ENCODE results near the gene DHRSX. TPM values are rescaled to one million over a fixed set of nuclear protein-coding genes. Genes with fewer than 3 reads are reported as not detected.

The DHRSX gene
- total and polyA plus RNA-seq, 10 of the 15 experiments (the other 5 are each of a cell fraction or from before 2014, with no cell fraction given): 1.7 to 39.5 (median 16.5) TPM

DNA sequence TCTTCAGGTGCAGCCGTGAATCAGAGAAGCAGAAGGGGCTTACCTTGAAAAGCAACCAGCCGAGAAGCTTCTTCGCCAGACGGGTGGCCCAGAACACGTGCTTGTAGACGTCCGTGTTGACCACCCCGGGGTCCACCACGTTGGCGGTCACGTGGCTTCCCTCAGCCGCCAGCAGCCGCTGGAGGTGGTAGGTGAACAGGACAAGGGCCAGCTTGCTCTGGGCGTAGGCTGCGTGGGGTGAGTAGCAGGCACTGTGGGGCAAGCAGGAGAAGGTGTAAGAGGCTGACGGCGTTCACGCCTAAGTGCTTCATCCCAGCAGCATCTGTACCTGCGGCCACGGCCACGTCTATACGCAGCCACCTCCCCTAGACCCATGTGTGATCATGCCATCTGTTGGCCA is 257.8 kb downstream of the DHRSX start (continued):
- TF ChIP-seq, protein P1, sequence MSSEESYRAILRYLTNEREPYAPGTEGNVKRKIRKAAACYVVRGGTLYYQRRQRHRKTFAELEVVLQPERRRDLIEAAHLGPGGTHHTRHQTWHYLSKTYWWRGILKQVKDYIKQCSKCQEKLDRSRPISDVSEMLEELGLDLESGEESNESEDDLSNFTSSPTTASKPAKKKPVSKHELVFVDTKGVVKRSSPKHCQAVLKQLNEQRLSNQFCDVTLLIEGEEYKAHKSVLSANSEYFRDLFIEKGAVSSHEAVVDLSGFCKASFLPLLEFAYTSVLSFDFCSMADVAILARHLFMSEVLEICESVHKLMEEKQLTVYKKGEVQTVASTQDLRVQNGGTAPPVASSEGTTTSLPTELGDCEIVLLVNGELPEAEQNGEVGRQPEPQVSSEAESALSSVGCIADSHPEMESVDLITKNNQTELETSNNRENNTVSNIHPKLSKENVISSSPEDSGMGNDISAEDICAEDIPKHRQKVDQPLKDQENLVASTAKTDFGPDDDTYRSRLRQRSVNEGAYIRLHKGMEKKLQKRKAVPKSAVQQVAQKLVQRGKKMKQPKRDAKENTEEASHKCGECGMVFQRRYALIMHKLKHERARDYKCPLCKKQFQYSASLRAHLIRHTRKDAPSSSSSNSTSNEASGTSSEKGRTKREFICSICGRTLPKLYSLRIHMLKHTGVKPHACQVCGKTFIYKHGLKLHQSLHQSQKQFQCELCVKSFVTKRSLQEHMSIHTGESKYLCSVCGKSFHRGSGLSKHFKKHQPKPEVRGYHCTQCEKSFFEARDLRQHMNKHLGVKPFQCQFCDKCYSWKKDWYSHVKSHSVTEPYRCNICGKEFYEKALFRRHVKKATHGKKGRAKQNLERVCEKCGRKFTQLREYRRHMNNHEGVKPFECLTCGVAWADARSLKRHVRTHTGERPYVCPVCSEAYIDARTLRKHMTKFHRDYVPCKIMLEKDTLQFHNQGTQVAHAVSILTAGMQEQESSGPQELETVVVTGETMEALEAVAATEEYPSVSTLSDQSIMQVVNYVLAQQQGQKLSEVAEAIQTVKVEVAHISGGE (CRISPR knock-in tag; IDR thresholded peaks at IDR 0.05): no peak
- TF ChIP-seq STAT1 (conservative IDR thresholded peaks at IDR 0.05) (no peak), RFX5 (IDR thresholded peaks at IDR 0.05; ENCODE audit: low read depth, low read length) (no peak), MXI1 (IDR thresholded peaks at IDR 0.05; ENCODE audit: low read depth, low read length) (no peak), TCF12 (IDR thresholded peaks at IDR 0.05; ENCODE audit: low read depth, low read length) (no peak), ETV6 (conservative IDR thresholded peaks at IDR 0.05 in 1 of 2, IDR thresholded peaks at IDR 0.05 in 1 of 2; ENCODE audit: borderline replicate concordance in 1 of 2, low read depth in 1 of 2) (no peak)
- TF ChIP-seq, protein P2, sequence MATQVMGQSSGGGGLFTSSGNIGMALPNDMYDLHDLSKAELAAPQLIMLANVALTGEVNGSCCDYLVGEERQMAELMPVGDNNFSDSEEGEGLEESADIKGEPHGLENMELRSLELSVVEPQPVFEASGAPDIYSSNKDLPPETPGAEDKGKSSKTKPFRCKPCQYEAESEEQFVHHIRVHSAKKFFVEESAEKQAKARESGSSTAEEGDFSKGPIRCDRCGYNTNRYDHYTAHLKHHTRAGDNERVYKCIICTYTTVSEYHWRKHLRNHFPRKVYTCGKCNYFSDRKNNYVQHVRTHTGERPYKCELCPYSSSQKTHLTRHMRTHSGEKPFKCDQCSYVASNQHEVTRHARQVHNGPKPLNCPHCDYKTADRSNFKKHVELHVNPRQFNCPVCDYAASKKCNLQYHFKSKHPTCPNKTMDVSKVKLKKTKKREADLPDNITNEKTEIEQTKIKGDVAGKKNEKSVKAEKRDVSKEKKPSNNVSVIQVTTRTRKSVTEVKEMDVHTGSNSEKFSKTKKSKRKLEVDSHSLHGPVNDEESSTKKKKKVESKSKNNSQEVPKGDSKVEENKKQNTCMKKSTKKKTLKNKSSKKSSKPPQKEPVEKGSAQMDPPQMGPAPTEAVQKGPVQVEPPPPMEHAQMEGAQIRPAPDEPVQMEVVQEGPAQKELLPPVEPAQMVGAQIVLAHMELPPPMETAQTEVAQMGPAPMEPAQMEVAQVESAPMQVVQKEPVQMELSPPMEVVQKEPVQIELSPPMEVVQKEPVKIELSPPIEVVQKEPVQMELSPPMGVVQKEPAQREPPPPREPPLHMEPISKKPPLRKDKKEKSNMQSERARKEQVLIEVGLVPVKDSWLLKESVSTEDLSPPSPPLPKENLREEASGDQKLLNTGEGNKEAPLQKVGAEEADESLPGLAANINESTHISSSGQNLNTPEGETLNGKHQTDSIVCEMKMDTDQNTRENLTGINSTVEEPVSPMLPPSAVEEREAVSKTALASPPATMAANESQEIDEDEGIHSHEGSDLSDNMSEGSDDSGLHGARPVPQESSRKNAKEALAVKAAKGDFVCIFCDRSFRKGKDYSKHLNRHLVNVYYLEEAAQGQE (IDR thresholded peaks at IDR 0.05; ENCODE audit: low read depth, low read length): no peak
